ENCODE data around the gene HSPA1A. TPM values are rescaled to one million over a fixed set of nuclear protein-coding genes. Genes with fewer than 3 reads are reported as not detected.

HSPA1A gene
- 115 TPM for polyA plus RNA-seq
- long read RNA-seq, donor 1, transcript HSPA1A-201 (1 exons, 2,483 nt), result major isoform, 15 of 15 reads
- long read RNA-seq, donor 1, partial matches to known transcripts, result 0 of 15 reads
- long read RNA-seq, donor 1, other reads (novel, unspliced or antisense), result 0 of 15 reads
- long read RNA-seq, donor 2, transcript HSPA1A-201 (1 exons, 2,483 nt), result major isoform, 48 of 48 reads
- long read RNA-seq, donor 2, partial matches to known transcripts, result 0 of 48 reads
- long read RNA-seq, donor 2, other reads (novel, unspliced or antisense), result 0 of 48 reads
- long read RNA-seq, donor 3, transcript HSPA1A-201 (1 exons, 2,483 nt), result major isoform, 54 of 54 reads
- long read RNA-seq, donor 3, partial matches to known transcripts, result 0 of 54 reads
- long read RNA-seq, donor 3, other reads (novel, unspliced or antisense), result 0 of 54 reads
- long read RNA-seq, donor 4, partial matches to known transcripts, result 0 of 3 reads
- long read RNA-seq, donor 4, other reads (novel, unspliced or antisense), result 0 of 3 reads
- long read RNA-seq, donor 5, transcript HSPA1A-201 (1 exons, 2,483 nt), result major isoform, 14 of 14 reads
- long read RNA-seq, donor 5, partial matches to known transcripts, result 0 of 14 reads
- long read RNA-seq, donor 5, other reads (novel, unspliced or antisense), result 0 of 14 reads
- long read RNA-seq, donor 6, transcript HSPA1A-201 (1 exons, 2,483 nt), result major isoform, 42 of 42 reads
- long read RNA-seq, donor 6, partial matches to known transcripts, result 0 of 42 reads
- long read RNA-seq, donor 6, other reads (novel, unspliced or antisense), result 0 of 42 reads
- long read RNA-seq, donor 7, transcript HSPA1A-201 (1 exons, 2,483 nt), result major isoform, 35 of 35 reads
- long read RNA-seq, donor 7, partial matches to known transcripts, result 0 of 35 reads
- long read RNA-seq, donor 7, other reads (novel, unspliced or antisense), result 0 of 35 reads
- long read RNA-seq, donor 8, transcript HSPA1A-201 (1 exons, 2,483 nt), result major isoform, 58 of 58 reads
- long read RNA-seq, donor 8, partial matches to known transcripts, result 0 of 58 reads
- long read RNA-seq, donor 8, other reads (novel, unspliced or antisense), result 0 of 58 reads
- long read RNA-seq, donor 9, transcript HSPA1A-201 (1 exons, 2,483 nt), result major isoform, 28 of 28 reads
- long read RNA-seq, donor 9, partial matches to known transcripts, result 0 of 28 reads
- long read RNA-seq, donor 9, other reads (novel, unspliced or antisense), result 0 of 28 reads
- long read RNA-seq, donor 10, transcript HSPA1A-201 (1 exons, 2,483 nt), result major isoform, 38 of 38 reads
- long read RNA-seq, donor 10, partial matches to known transcripts, result 0 of 38 reads
- long read RNA-seq, donor 10, other reads (novel, unspliced or antisense), result 0 of 38 reads
- long read RNA-seq, donor 11, transcript HSPA1A-201 (1 exons, 2,483 nt), result major isoform, 29 of 29 reads
- long read RNA-seq, donor 11, partial matches to known transcripts, result 0 of 29 reads
- long read RNA-seq, donor 11, other reads (novel, unspliced or antisense), result 0 of 29 reads

DNA sequence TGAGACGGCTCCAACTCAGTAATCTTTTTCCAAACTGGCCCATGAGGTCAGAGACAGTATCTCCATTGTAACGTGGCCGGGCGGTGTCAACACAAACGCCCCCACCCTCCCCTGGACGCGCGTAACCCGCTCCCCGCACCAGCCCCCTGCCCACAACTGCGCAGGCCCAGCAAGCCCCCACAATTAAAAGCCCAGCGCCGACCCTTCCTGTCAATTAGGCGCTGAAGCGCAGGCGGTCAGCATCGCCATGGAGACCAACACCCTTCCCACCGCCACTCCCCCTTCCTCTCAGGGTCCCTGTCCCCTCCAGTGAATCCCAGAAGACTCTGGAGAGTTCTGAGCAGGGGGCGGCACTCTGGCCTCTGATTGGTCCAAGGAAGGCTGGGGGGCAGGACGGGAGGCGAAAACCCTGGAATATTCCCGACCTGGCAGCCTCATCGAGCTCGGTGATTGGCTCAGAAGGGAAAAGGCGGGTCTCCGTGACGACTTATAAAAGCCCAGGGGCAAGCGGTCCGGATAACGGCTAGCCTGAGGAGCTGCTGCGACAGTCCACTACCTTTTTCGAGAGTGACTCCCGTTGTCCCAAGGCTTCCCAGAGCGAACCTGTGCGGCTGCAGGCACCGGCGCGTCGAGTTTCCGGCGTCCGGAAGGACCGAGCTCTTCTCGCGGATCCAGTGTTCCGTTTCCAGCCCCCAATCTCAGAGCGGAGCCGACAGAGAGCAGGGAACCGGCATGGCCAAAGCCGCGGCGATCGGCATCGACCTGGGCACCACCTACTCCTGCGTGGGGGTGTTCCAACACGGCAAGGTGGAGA, at the start of gene HSPA1A, which contains the start of gene HSPA1L:
TSS of gene HSPA1A (plus strand) at position 519 of the 814 bp plus-strand sequence. CDS start at position 733, 214 bp downstream.
TSS of gene HSPA1L (minus strand) at position 259 of the 814 bp plus-strand sequence. CDS start 3,311 bp downstream, outside the sequence.
- Histone ChIP-seq H3K9me3 (ENCODE audit: control insufficient read depth, low read depth, low read length) (no peaks in the 10 kb centered on the region), H3K36me3 (ENCODE audit: control insufficient read depth, insufficient read depth, low read length) (no peaks in the 10 kb centered on the region), H3K27me3 (ENCODE audit: control insufficient read depth, insufficient read depth, low read length) (no peaks in the 10 kb centered on the region), H3K27ac (ENCODE audit: low read length) (peak within 1 kb of the TSS; percentile 98), H3K4me1 (ENCODE audit: control insufficient read depth, insufficient read depth, low read length) (peaks cover 25% of the 10 kb centered on the region), H3K4me3 (ENCODE audit: low read length) (peak within 1 kb of the TSS; percentile 47)
- no CpG with 5 or more reads among the region's 56 CpGs for WGBS (ENCODE audit: insufficient coverage, low lambda C conversion rate)
- DNase-seq, result peak; percentile 91 to 97

- H3K27me3 ChIP-seq (ENCODE audit: control insufficient read depth, insufficient read depth, low read length), result no peaks in the 10 kb centered on the region
- peak overlapping the region; percentile 49 for H3K4me3 ChIP-seq (ENCODE audit: low read length)
- no peak for DNase-seq
- H3K36me3 ChIP-seq (ENCODE audit: control insufficient read depth, insufficient read depth, low read length), result peaks cover 20% of the 10 kb centered on the region
- peaks cover 41% of the 10 kb centered on the region for H3K4me1 ChIP-seq (ENCODE audit: control insufficient read depth, insufficient read depth, low read length)
- WGBS (ENCODE audit: insufficient coverage, low lambda C conversion rate), result no CpG with 5 or more reads among the region's 9 CpGs
- H3K9me3 ChIP-seq (ENCODE audit: control insufficient read depth, low read depth, low read length), result no peaks in the 10 kb centered on the region
- peak overlapping the region; percentile 19 for H3K27ac ChIP-seq (ENCODE audit: low read length)
These were observed 49.8 kb upstream of the HSPA1A start for GRCh38 chr6:31765559-31765909.

DNA sequence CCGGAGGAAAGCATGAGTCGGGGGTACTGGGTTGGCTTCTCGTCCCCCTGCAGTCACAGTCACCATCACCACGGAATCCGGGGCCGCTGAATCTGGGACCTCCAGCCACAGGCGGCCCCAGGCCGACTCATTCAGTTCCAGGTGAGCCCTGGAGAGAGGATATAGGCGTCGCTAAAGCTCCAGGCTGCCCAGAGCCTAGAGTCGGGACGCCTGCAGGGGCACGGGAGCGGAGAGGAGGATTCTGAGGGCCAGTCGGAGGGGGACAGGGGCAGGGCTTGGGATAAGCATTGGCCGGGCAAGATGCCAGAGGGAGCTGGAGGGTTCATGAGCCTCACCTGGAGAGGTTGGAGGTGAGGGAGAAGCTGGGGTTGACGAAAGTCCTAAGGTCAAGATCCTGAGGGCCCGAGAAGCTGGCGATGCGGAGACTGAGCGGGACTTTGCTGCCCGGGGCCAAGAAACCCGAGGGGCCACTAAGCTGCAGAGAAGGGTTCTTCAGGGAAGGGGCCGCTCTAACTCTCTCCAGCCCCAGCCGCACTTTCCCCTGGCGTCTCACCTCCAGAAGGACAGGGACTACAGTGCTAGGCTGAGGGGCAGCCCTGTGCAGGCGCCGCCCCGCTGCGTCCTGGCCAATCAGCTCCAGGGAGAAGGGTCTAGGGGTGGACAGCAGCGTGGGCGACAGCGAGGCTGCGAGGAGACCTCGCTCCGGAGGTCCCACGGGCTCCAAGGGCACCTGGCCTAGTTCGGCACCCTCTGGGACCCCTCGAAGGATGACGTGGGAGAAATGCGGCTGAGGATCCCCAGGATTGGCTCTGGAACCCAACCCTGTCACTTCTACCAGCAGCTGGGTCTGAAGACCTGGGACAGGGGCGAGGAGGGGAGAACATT, 49.2 kb upstream of the HSPA1A start:
- Histone ChIP-seq H3K27ac (ENCODE audit: low read length) (peak overlapping the region; percentile 19), H3K9me3 (ENCODE audit: control insufficient read depth, low read depth, low read length) (no peaks in the 10 kb centered on the region), H3K36me3 (ENCODE audit: control insufficient read depth, insufficient read depth, low read length) (peaks cover 19% of the 10 kb centered on the region), H3K4me3 (ENCODE audit: low read length) (peak overlapping the region; percentile 49), H3K4me1 (ENCODE audit: control insufficient read depth, insufficient read depth, low read length) (peaks cover 36% of the 10 kb centered on the region), H3K27me3 (ENCODE audit: control insufficient read depth, insufficient read depth, low read length) (no peaks in the 10 kb centered on the region)
- WGBS (ENCODE audit: insufficient coverage, low lambda C conversion rate), result 19% methylated on average over 3 of the region's 42 CpGs
- DNase-seq, result peak in 1 of 2 donors; percentile 78

- H3K36me3 ChIP-seq (ENCODE audit: control insufficient read depth, insufficient read depth, low read length), result peaks cover 9% of the 10 kb centered on the region
- peaks cover 30% of the 10 kb centered on the region for H3K4me1 ChIP-seq (ENCODE audit: control insufficient read depth, insufficient read depth, low read length)
- DNase-seq, result peak in 1 of 2 donors; percentile 31
- no peaks in the 10 kb centered on the region for H3K9me3 ChIP-seq (ENCODE audit: control insufficient read depth, low read depth, low read length)
- H3K27ac ChIP-seq (ENCODE audit: low read length), result no peak overlapping the region
- H3K27me3 ChIP-seq (ENCODE audit: control insufficient read depth, insufficient read depth, low read length), result no peaks in the 10 kb centered on the region
- no peak overlapping the region for H3K4me3 ChIP-seq (ENCODE audit: low read length)
- WGBS (ENCODE audit: insufficient coverage, low lambda C conversion rate), result no CpG with 5 or more reads among the region's 6 CpGs
These were observed 48.2 kb upstream of the HSPA1A start for GRCh38 chr6:31767096-31767645.

- peaks cover 24% of the 10 kb centered on the region for H3K4me1 ChIP-seq (ENCODE audit: control insufficient read depth, insufficient read depth, low read length)
- H3K27me3 ChIP-seq (ENCODE audit: control insufficient read depth, insufficient read depth, low read length), result no peaks in the 10 kb centered on the region
- H3K36me3 ChIP-seq (ENCODE audit: control insufficient read depth, insufficient read depth, low read length), result no peaks in the 10 kb centered on the region
- no peak overlapping the region for H3K27ac ChIP-seq (ENCODE audit: low read length)
- H3K9me3 ChIP-seq (ENCODE audit: control insufficient read depth, low read depth, low read length), result no peaks in the 10 kb centered on the region
- WGBS (ENCODE audit: insufficient coverage, low lambda C conversion rate), result no CpG with 5 or more reads among the region's 18 CpGs
- no peak for DNase-seq
- no peak overlapping the region for H3K4me3 ChIP-seq (ENCODE audit: low read length)
These were observed 46.7 kb upstream of the HSPA1A start for GRCh38 chr6:31768363-31769257.

- Histone ChIP-seq H3K27me3 (ENCODE audit: control insufficient read depth, insufficient read depth, low read length) (no peaks in the 10 kb centered on the region), H3K4me1 (ENCODE audit: control insufficient read depth, insufficient read depth, low read length) (peaks cover 16% of the 10 kb centered on the region), H3K9me3 (ENCODE audit: control insufficient read depth, low read depth, low read length) (no peaks in the 10 kb centered on the region), H3K36me3 (ENCODE audit: control insufficient read depth, insufficient read depth, low read length) (no peaks in the 10 kb centered on the region), H3K4me3 (ENCODE audit: low read length) (no peak overlapping the region), H3K27ac (ENCODE audit: low read length) (no peak overlapping the region)
- 40% methylated on average over 1 of the region's 12 CpGs for WGBS (ENCODE audit: insufficient coverage, low lambda C conversion rate)
- peak; percentile 79 to 81 for DNase-seq
These were observed 45.5 kb upstream of the HSPA1A start for GRCh38 chr6:31769684-31770371.

DNA sequence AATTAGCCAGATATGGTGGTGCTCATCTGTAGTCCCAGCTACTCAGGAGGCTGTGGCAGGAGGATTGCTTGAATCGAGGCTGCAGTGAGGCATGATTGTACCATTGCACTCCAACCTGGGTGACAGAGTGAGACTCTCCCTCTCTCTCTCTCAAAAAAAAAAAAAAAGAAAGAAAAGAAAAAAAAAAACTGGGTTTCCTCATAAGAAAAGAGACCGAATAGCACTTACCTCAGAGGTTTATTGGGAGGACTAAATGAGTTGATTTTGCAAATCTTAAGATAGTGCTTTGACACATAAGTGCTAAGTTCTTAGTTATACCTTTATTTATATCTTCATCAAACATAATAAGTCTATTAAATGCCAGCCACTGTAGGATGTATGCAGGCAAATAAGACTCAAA, 44.5 kb upstream of the HSPA1A start:
- Histone ChIP-seq H3K4me3 (ENCODE audit: low read length) (no peak overlapping the region), H3K4me1 (ENCODE audit: control insufficient read depth, insufficient read depth, low read length) (peaks cover 21% of the 10 kb centered on the region), H3K27ac (ENCODE audit: low read length) (no peak overlapping the region), H3K36me3 (ENCODE audit: control insufficient read depth, insufficient read depth, low read length) (no peaks in the 10 kb centered on the region), H3K27me3 (ENCODE audit: control insufficient read depth, insufficient read depth, low read length) (no peaks in the 10 kb centered on the region), H3K9me3 (ENCODE audit: control insufficient read depth, low read depth, low read length) (peaks cover 1% of the 10 kb centered on the region)
- no peak for DNase-seq
- no CpG with 5 or more reads among the region's 2 CpGs for WGBS (ENCODE audit: insufficient coverage, low lambda C conversion rate)

Data from large intestine (tissue), 12 donors.